Astrocyte (in vitro differentiated cells and primary cell): ENCODE data around the gene LRMDA. TPM values are rescaled to one million over a fixed set of nuclear protein-coding genes. Genes with fewer than 3 reads are reported as not detected.

Experiments
- DNase-seq: peaks from one replicate; pipeline ENCODE4 v3.0.0-alpha.2; 2010; ENCODE audit warnings: low read depth
- FAIRE-seq: peaks from 2 replicates; lab custom pipeline; 2011; peaks lifted over from hg19 to GRCh38; lab: Jason Lieb, UNC
- H2AFZ ChIP-seq: 2 replicates; pipeline ENCODE4 v1.6.0; 2012; ENCODE audit warnings: low read depth, low read length, inconsistent platforms
- H3K27ac ChIP-seq: 2 replicates; pipeline ENCODE4 v1.5.1; 2011; ENCODE audit warnings: low read depth, low read length, inconsistent platforms
- H3K27me3 ChIP-seq: 2 replicates; pipeline ENCODE4 v1.6.0; 2011; ENCODE audit warnings: low read length, inconsistent platforms; ENCODE audit not compliant: insufficient read depth
- H3K36me3 ChIP-seq: 2 replicates; pipeline ENCODE4 v1.5.1; 2011; ENCODE audit warnings: low read length, inconsistent platforms; ENCODE audit not compliant: insufficient read depth
- H3K4me1 ChIP-seq: 2 replicates; pipeline ENCODE4 v1.5.1; 2011; ENCODE audit warnings: low read length, inconsistent platforms; ENCODE audit not compliant: insufficient read depth
- H3K4me2 ChIP-seq: 2 replicates; pipeline ENCODE4 v1.6.0; 2012; ENCODE audit warnings: low read length, inconsistent platforms
- H3K4me3 ChIP-seq: 2 replicates; pipeline ENCODE4 v1.5.1; 2011; ENCODE audit warnings: low read depth, mild to moderate bottlenecking, low read length, inconsistent platforms; ENCODE audit not compliant: insufficient read depth
- H3K79me2 ChIP-seq: 2 replicates; pipeline ENCODE4 v1.6.0; 2012; ENCODE audit warnings: mild to moderate bottlenecking, low read length, inconsistent platforms; ENCODE audit not compliant: insufficient read depth
- H3K9ac ChIP-seq: 2 replicates; pipeline ENCODE4 v1.6.0; 2012; ENCODE audit warnings: mild to moderate bottlenecking, low read length, inconsistent platforms
- H3K9me3 ChIP-seq: 2 replicates; pipeline ENCODE4 v1.5.1; 2012; ENCODE audit warnings: low read depth, mild to moderate bottlenecking, low read length, inconsistent platforms; ENCODE audit not compliant: insufficient read depth
- H4K20me1 ChIP-seq: 2 replicates; pipeline ENCODE4 v1.6.0; 2012; ENCODE audit warnings: low read length, inconsistent platforms; ENCODE audit not compliant: insufficient read depth
- H3K27ac Mint-ChIP-seq: one replicate; pipeline ENCODE4 v1.8.0; 2021; ENCODE audit warnings: mild to moderate bottlenecking, mixed read lengths; ENCODE audit not compliant: unreplicated experiment
- H3K27me3 Mint-ChIP-seq: one replicate; pipeline ENCODE4 v1.8.0; 2021; ENCODE audit warnings: low read depth, mixed read lengths; ENCODE audit not compliant: unreplicated experiment
- H3K36me3 Mint-ChIP-seq: one replicate; pipeline ENCODE4 v1.8.0; 2021; ENCODE audit warnings: low read depth, mixed read lengths; ENCODE audit not compliant: unreplicated experiment
- H3K4me1 Mint-ChIP-seq: one replicate; pipeline ENCODE4 v1.8.0; 2021; ENCODE audit warnings: low read depth, mixed read lengths; ENCODE audit not compliant: unreplicated experiment
- H3K4me3 Mint-ChIP-seq: one replicate; pipeline ENCODE4 v1.8.0; 2021; ENCODE audit warnings: mild to moderate bottlenecking, moderate library complexity, mixed read lengths; ENCODE audit not compliant: unreplicated experiment
- H3K9me3 Mint-ChIP-seq: one replicate; pipeline ENCODE4 v1.8.0; 2021; ENCODE audit warnings: mild to moderate bottlenecking, mixed read lengths; ENCODE audit not compliant: unreplicated experiment
- EZH2 ChIP-seq: IDR thresholded peaks from 2 replicates; pipeline ENCODE4 v1.6.1; 2012; ENCODE audit warnings: mild to moderate bottlenecking, low read length, inconsistent platforms; ENCODE audit not compliant: insufficient read depth
- total RNA-seq: library from RNA; stranded (reverse); gene quantifications from 2 replicates; pipeline ENCODE4 v1.2.1, GENCODE V29; 2021
- TF ChIP-seq, protein P1 (sequence below): IDR thresholded peaks from 2 replicates; pipeline ENCODE4 v1.5.1; 2011; ENCODE audit warnings: low read depth, mild to moderate bottlenecking, inconsistent platforms, low read length, moderate library complexity; ENCODE audit not compliant: insufficient read depth

LRMDA gene
- total RNA-seq, 1 donor from 2014 or later: 2.7 TPM

- DNase-seq (no peak), FAIRE-seq (no peak)
- Mint-ChIP-seq H3K36me3 (no peaks in the 10 kb centered on the region), H3K9me3 (no peaks in the 10 kb centered on the region), H3K4me1 (peaks cover 39% of the 10 kb centered on the region), H3K27ac (no peak overlapping the region), H3K4me3 (no peak overlapping the region), H3K27me3 (no peaks in the 10 kb centered on the region)
- no peaks in the 10 kb centered on the region for H3K36me3 ChIP-seq
- peaks cover 29% of the 10 kb centered on the region for H3K4me1 ChIP-seq
- TF ChIP-seq, protein P1, sequence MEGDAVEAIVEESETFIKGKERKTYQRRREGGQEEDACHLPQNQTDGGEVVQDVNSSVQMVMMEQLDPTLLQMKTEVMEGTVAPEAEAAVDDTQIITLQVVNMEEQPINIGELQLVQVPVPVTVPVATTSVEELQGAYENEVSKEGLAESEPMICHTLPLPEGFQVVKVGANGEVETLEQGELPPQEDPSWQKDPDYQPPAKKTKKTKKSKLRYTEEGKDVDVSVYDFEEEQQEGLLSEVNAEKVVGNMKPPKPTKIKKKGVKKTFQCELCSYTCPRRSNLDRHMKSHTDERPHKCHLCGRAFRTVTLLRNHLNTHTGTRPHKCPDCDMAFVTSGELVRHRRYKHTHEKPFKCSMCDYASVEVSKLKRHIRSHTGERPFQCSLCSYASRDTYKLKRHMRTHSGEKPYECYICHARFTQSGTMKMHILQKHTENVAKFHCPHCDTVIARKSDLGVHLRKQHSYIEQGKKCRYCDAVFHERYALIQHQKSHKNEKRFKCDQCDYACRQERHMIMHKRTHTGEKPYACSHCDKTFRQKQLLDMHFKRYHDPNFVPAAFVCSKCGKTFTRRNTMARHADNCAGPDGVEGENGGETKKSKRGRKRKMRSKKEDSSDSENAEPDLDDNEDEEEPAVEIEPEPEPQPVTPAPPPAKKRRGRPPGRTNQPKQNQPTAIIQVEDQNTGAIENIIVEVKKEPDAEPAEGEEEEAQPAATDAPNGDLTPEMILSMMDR: no peak
- TF ChIP-seq EZH2: no peak
- no peaks in the 10 kb centered on the region for H3K79me2 ChIP-seq
- H3K9ac ChIP-seq: no peak overlapping the region
- no peak overlapping the region for H3K27ac ChIP-seq
- H2AFZ ChIP-seq: no peak overlapping the region
- no peaks in the 10 kb centered on the region for H4K20me1 ChIP-seq
- no peaks in the 10 kb centered on the region for H3K9me3 ChIP-seq
- H3K4me2 ChIP-seq: no peak overlapping the region
- H3K27me3 ChIP-seq: no peaks in the 10 kb centered on the region
- no peak overlapping the region for H3K4me3 ChIP-seq
Measured at GRCh38 chr10:76116523-76116922, 685.1 kb downstream of the LRMDA start.

DNA sequence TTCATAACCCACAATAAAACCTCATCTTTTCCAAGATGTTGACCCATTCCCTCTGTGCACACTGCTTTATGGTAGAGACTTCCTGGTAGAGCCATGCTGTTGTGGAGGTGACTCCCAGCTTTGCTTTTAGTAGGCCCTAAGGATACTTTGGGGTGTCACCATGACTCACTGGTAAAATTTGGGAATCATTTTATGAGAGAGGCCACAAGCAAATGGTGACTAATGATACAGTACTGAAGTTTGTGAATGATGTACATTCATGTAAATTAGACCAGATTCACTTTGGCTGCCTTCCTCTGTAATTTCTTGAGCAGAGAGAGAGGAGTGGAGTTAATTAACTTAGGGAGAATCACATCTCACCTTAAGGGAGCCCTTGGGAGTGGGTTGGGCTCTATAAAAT is 686.5 kb downstream of the LRMDA start:
- Mint-ChIP-seq H3K4me3 (no peak overlapping the region), H3K36me3 (no peaks in the 10 kb centered on the region), H3K4me1 (peaks cover 35% of the 10 kb centered on the region), H3K27me3 (peaks cover 2% of the 10 kb centered on the region), H3K27ac (no peak overlapping the region), H3K9me3 (no peaks in the 10 kb centered on the region)
- no peak overlapping the region for H3K4me3 ChIP-seq
- H3K27ac ChIP-seq: no peak overlapping the region
- H2AFZ ChIP-seq: no peak overlapping the region
- H3K4me1 ChIP-seq: peaks cover 29% of the 10 kb centered on the region
- no peaks in the 10 kb centered on the region for H3K27me3 ChIP-seq
- H3K9ac ChIP-seq: no peak overlapping the region
- peak; percentile 66 for DNase-seq
- no peaks in the 10 kb centered on the region for H3K79me2 ChIP-seq
- H3K4me2 ChIP-seq: peak overlapping the region; percentile 20
- no peaks in the 10 kb centered on the region for H3K9me3 ChIP-seq
- H4K20me1 ChIP-seq: no peaks in the 10 kb centered on the region
- FAIRE-seq: peak; percentile 97
- TF ChIP-seq EZH2: no peak
- TF ChIP-seq, protein P1: no peak
- no peaks in the 10 kb centered on the region for H3K36me3 ChIP-seq

GRCh38 chr10:76119036-76119435 is 687.6 kb downstream of the LRMDA start:
- no peak overlapping the region for H3K27ac Mint-ChIP-seq

More at GRCh38 chr10:76119036-76119435, 687.6 kb downstream of the LRMDA start:
- no peak for DNase-seq
- TF ChIP-seq, protein P1: no peak
- no peak for TF ChIP-seq EZH2
- Histone ChIP-seq H3K4me1 (peaks cover 22% of the 10 kb centered on the region), H3K9ac (no peak overlapping the region), H3K36me3 (no peaks in the 10 kb centered on the region), H3K79me2 (no peaks in the 10 kb centered on the region), H3K27ac (no peak overlapping the region), H3K4me3 (no peak overlapping the region), H3K9me3 (no peaks in the 10 kb centered on the region), H4K20me1 (no peaks in the 10 kb centered on the region), H3K4me2 (no peak overlapping the region), H3K27me3 (no peaks in the 10 kb centered on the region), H2AFZ (no peak overlapping the region)
- no peak for FAIRE-seq
- Mint-ChIP-seq H3K27me3 (peaks cover 6% of the 10 kb centered on the region), H3K9me3 (no peaks in the 10 kb centered on the region), H3K4me1 (peaks cover 25% of the 10 kb centered on the region), H3K36me3 (no peaks in the 10 kb centered on the region), H3K4me3 (no peak overlapping the region)
